Type B pancreatic cell (in vitro differentiated cells): ENCODE measurements around the gene FIGN. TPM values are rescaled to one million over a fixed set of nuclear protein-coding genes. Genes with fewer than 3 reads are reported as not detected.

ENCODE experiments used
- DNase-seq: peaks from one replicate; pipeline ENCODE4 v3.0.0; 2021; ENCODE audit warnings: mixed read lengths; ENCODE audit not compliant: unreplicated experiment; ENCODE audit errors: extremely low spot score
- H3K27ac Mint-ChIP-seq: 2 replicates; pipeline ENCODE4 v1.8.0; 2021; ENCODE audit warnings: mild to moderate bottlenecking, mixed read lengths
- H3K27me3 Mint-ChIP-seq: 2 replicates; pipeline ENCODE4 v1.8.0; 2021; ENCODE audit warnings: mixed read lengths
- H3K36me3 Mint-ChIP-seq: 2 replicates; pipeline ENCODE4 v1.8.0; 2021; ENCODE audit warnings: mixed read lengths
- H3K4me1 Mint-ChIP-seq: one replicate; pipeline ENCODE4 v1.8.0; 2021; ENCODE audit warnings: mixed read lengths; ENCODE audit not compliant: unreplicated experiment
- H3K4me3 Mint-ChIP-seq: 2 replicates; pipeline ENCODE4 v1.8.0; 2021; ENCODE audit warnings: mild to moderate bottlenecking, mixed read lengths
- H3K9me3 Mint-ChIP-seq: 2 replicates; pipeline ENCODE4 v1.8.0; 2021; ENCODE audit warnings: mixed read lengths
- total RNA-seq: library from RNA; stranded (reverse); gene quantifications from 2 replicates; pipeline ENCODE4 v1.2.1, GENCODE V29; 2021; ENCODE audit warnings: low replicate concordance
- TF ChIP-seq, protein P1 (sequence below): fragments of 200-600 bp; sonication (generic); conservative IDR thresholded peaks from 2 replicates; pipeline ENCODE4 v1.5.0; 2021; ENCODE audit warnings: antibody characterized with exemption, mild to moderate bottlenecking

The FIGN gene
- total RNA-seq, 1 donor from 2014 or later, result 19.5 TPM

DNA sequence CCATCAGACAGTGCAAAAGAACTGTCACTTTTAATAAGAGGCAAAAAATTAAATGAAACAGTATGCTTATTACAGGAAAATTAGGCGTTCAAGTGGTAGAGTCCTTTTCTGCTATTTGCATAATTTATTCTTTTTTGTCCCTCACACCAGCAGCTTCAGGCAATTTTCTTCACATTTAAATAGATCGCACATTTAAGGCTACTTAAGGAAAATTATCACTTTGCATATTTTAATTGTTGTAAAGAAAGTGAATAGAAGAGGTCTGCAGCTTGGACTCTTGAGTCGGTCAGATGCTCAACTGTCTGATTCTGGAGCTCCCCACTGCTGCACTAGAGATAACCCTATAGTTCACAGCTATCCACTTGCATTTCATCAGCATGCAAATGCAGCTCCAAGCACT, 141.3 kb downstream of the FIGN start:
- H3K4me1 Mint-ChIP-seq, result peaks cover 20% of the 10 kb centered on the region
- no peaks in the 10 kb centered on the region for H3K36me3 Mint-ChIP-seq
- H3K27me3 Mint-ChIP-seq, result no peaks in the 10 kb centered on the region
- TF ChIP-seq, protein P1, sequence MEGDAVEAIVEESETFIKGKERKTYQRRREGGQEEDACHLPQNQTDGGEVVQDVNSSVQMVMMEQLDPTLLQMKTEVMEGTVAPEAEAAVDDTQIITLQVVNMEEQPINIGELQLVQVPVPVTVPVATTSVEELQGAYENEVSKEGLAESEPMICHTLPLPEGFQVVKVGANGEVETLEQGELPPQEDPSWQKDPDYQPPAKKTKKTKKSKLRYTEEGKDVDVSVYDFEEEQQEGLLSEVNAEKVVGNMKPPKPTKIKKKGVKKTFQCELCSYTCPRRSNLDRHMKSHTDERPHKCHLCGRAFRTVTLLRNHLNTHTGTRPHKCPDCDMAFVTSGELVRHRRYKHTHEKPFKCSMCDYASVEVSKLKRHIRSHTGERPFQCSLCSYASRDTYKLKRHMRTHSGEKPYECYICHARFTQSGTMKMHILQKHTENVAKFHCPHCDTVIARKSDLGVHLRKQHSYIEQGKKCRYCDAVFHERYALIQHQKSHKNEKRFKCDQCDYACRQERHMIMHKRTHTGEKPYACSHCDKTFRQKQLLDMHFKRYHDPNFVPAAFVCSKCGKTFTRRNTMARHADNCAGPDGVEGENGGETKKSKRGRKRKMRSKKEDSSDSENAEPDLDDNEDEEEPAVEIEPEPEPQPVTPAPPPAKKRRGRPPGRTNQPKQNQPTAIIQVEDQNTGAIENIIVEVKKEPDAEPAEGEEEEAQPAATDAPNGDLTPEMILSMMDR, result no peak
- H3K27ac Mint-ChIP-seq, result no peak overlapping the region
- H3K9me3 Mint-ChIP-seq, result no peaks in the 10 kb centered on the region
- DNase-seq, result no peak
- no peak overlapping the region for H3K4me3 Mint-ChIP-seq

GRCh38 chr2:163593982-163594381, 141.8 kb downstream of the FIGN start:
- H3K36me3 Mint-ChIP-seq, result no peaks in the 10 kb centered on the region
- H3K27ac Mint-ChIP-seq, result no peak overlapping the region

DNA sequence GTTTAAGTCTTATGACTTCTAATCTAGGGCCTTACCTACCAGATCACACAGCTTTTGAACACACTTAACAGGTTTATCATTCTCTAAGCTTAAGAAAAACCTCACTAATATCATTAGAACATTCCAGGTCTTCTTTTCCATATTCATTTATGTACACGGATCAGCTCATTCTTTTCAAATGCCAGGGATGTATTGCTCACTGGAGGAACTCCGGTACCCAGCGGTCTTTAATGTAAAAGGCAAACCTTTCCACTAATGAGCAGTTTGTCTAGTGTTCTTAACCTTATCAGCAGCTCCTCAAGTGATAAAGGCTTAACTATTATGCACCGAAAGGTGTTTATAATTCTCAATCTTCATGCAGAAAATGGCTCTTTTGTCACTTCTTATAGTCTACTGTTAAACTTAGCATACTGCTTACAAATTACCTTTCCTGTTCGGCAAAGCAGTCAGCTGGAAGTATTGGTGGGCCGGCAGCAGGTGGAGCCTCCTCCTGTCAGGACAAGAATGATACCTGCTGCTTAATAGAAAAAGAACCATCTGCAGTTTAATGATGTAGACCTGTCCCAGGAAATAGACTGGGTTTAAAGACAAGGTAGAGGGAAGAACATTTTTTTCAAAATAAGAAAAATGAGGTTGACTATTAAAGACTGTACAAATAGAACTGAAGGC, 142.7 kb downstream of the FIGN start:
- Mint-ChIP-seq H3K4me1 (peaks cover 16% of the 10 kb centered on the region), H3K36me3 (no peaks in the 10 kb centered on the region), H3K4me3 (no peak overlapping the region), H3K27ac (no peak overlapping the region), H3K9me3 (no peaks in the 10 kb centered on the region), H3K27me3 (no peaks in the 10 kb centered on the region)
- TF ChIP-seq, protein P1, result no peak
- DNase-seq, result no peak

More at GRCh38 chr2:163593982-163594381, 141.8 kb downstream of the FIGN start:
- DNase-seq, result no peak
- Mint-ChIP-seq H3K9me3 (no peaks in the 10 kb centered on the region), H3K27me3 (no peaks in the 10 kb centered on the region), H3K4me3 (no peak overlapping the region), H3K4me1 (peaks cover 16% of the 10 kb centered on the region)
- TF ChIP-seq, protein P1, result no peak

GRCh38 chr2:163591461-163591860, 144.3 kb downstream of the FIGN start:
- no peaks in the 10 kb centered on the region for H3K36me3 Mint-ChIP-seq
- DNase-seq, result no peak
- H3K4me3 Mint-ChIP-seq, result no peak overlapping the region
- no peak overlapping the region for H3K27ac Mint-ChIP-seq
- no peaks in the 10 kb centered on the region for H3K27me3 Mint-ChIP-seq
- H3K4me1 Mint-ChIP-seq, result peaks cover 16% of the 10 kb centered on the region
- no peaks in the 10 kb centered on the region for H3K9me3 Mint-ChIP-seq
- TF ChIP-seq, protein P1, result no peak

GRCh38 chr2:163580757-163581156, 155.1 kb downstream of the FIGN start:
- no peak for DNase-seq
- TF ChIP-seq, protein P1, result no peak
- Mint-ChIP-seq H3K4me1 (no peaks in the 10 kb centered on the region), H3K27ac (no peak overlapping the region), H3K4me3 (no peak overlapping the region), H3K36me3 (no peaks in the 10 kb centered on the region), H3K9me3 (no peaks in the 10 kb centered on the region), H3K27me3 (no peaks in the 10 kb centered on the region)

- Mint-ChIP-seq H3K36me3 (no peaks in the 10 kb centered on the region), H3K27me3 (no peaks in the 10 kb centered on the region)
These were observed 161.5 kb downstream of the FIGN start for GRCh38 chr2:163574309-163574708.

More at GRCh38 chr2:163574309-163574708, 161.5 kb downstream of the FIGN start:
- Mint-ChIP-seq H3K4me1 (no peaks in the 10 kb centered on the region), H3K27ac (no peak overlapping the region), H3K4me3 (no peak overlapping the region), H3K9me3 (no peaks in the 10 kb centered on the region)
- no peak for DNase-seq
- TF ChIP-seq, protein P1, result no peak
